BJ (cell line): Measurements from ENCODE around the gene CERS6. TPM values are rescaled to one million over a fixed set of nuclear protein-coding genes. Genes with fewer than 3 reads are reported as not detected.

Source experiments
- CTCF ChIA-PET: fragments of 350-600 bp; formaldehyde crosslinking; extraction: SDS; loops from one replicate; lab custom pipeline; 2021; ENCODE audit warnings: antibody characterized with exemption, inconsistent platforms; lab: Yijun Ruan, JAX
- POLR2A ChIA-PET: fragments of 300-600 bp; sonication (Branson Sonifier 250); formaldehyde crosslinking; extraction: SDS; loops from one replicate; lab custom pipeline; 2021; ENCODE audit warnings: antibody characterized with exemption; lab: Charles Lee
- DNase-seq: peaks from one replicate; pipeline ENCODE4 v3.0.0-alpha.2; 2011; ENCODE audit warnings: low read depth
- H3K27me3 ChIP-seq: 2 replicates; pipeline ENCODE4 v1.6.0; 2011; ENCODE audit warnings: low read length; ENCODE audit not compliant: control insufficient read depth, insufficient read depth
- H3K36me3 ChIP-seq: 2 replicates; pipeline ENCODE4 v1.5.1; 2011; ENCODE audit warnings: low read length; ENCODE audit not compliant: control insufficient read depth, insufficient read depth
- H3K4me3 ChIP-seq: 2 replicates; pipeline ENCODE4 v1.5.1; 2011; ENCODE audit warnings: low read depth, mild to moderate bottlenecking, control low read depth, low read length
- polyA plus RNA-seq: library from polyadenylated mRNA; depleted of rRNA; stranded (reverse); fragments of >200 nt; gene quantifications from 2 replicates; pipeline ENCODE4 v1.2.3, GENCODE V29; 2011
- TF ChIP-seq, protein P1 (sequence below): IDR thresholded peaks from 2 replicates; pipeline ENCODE4 v1.5.1; 2011; ENCODE audit warnings: low read depth, mild to moderate bottlenecking, control low read depth, inconsistent platforms, low read length, moderate library complexity; ENCODE audit not compliant: insufficient read depth

The CERS6 gene
- polyA plus RNA-seq, 1 experiment = 1.6 TPM

DNA sequence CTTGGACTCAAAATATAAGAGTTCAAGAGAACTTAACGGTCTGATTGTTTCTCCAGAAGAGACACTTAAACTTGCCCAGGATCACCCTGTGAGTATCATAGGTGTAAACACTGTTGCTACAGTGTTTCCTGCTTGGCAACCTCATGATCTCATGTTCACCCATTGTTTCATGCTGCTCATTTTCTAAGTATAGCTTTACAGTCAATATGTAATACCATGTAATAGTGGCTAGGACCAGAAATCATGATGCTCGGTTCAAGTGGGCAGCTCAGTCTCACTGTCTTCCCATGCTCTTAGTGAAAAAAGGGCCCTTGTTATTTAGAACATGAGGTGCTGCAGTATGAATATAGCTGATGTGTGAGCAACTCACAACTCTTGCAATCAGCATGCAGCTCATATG is 157.5 kb downstream of the CERS6 start:
- DNase-seq = no peak
- ChIA-PET CTCF (no interaction called here), POLR2A (no interaction called here)
- Histone ChIP-seq H3K36me3 (no peaks in the 10 kb centered on the region), H3K4me3 (no peak overlapping the region), H3K27me3 (no peaks in the 10 kb centered on the region)
- TF ChIP-seq, protein P1, sequence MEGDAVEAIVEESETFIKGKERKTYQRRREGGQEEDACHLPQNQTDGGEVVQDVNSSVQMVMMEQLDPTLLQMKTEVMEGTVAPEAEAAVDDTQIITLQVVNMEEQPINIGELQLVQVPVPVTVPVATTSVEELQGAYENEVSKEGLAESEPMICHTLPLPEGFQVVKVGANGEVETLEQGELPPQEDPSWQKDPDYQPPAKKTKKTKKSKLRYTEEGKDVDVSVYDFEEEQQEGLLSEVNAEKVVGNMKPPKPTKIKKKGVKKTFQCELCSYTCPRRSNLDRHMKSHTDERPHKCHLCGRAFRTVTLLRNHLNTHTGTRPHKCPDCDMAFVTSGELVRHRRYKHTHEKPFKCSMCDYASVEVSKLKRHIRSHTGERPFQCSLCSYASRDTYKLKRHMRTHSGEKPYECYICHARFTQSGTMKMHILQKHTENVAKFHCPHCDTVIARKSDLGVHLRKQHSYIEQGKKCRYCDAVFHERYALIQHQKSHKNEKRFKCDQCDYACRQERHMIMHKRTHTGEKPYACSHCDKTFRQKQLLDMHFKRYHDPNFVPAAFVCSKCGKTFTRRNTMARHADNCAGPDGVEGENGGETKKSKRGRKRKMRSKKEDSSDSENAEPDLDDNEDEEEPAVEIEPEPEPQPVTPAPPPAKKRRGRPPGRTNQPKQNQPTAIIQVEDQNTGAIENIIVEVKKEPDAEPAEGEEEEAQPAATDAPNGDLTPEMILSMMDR = no peak

- POLR2A ChIA-PET = interaction anchor here (0.7 kb wide), 1 partner anchor 122 kb away, joined by 4 read pairs; no protein-coding TSS in a partner anchor
- H3K27me3 ChIP-seq = no peaks in the 10 kb centered on the region
- TF ChIP-seq, protein P1 = no peak
- H3K4me3 ChIP-seq = no peak overlapping the region
- no peaks in the 10 kb centered on the region for H3K36me3 ChIP-seq
- CTCF ChIA-PET = interaction anchor here (1.1 to 1.3 kb wide), 3 partner anchors 11 to 73 kb away, joined by 3 to 6 read pairs (median 4); no protein-coding TSS in a partner anchor
- DNase-seq = no peak
These were observed 158.3 kb downstream of the CERS6 start for GRCh38 chr2:168614172-168615018.

DNA sequence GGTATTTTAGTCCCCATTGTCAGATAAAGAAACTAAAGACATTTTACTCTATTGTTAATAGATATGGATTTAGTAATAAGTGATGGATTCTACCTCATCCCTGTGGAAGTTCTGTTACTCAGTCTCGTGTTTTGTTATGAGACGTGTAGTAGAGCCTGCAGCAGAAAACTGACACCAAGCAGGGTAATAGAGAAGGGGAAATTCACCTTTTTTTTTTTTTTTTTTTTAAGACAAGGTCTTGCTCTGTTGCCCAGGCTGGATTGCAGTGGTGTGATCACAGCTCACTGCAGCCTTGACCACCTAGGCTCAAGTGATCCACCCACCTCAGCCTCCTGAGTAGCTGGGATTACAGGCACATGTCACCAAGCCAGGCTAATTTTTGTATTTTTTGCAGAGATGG is 164.5 kb downstream of the CERS6 start:
- no peak overlapping the region for H3K4me3 ChIP-seq
- ChIA-PET POLR2A (no interaction called here), CTCF (no interaction called here)
- no peak for DNase-seq
- TF ChIP-seq, protein P1 = no peak
- no peaks in the 10 kb centered on the region for H3K27me3 ChIP-seq
- H3K36me3 ChIP-seq = no peaks in the 10 kb centered on the region

GRCh38 chr2:168622559-168622958 is 166.5 kb downstream of the CERS6 start:
- no peak for DNase-seq
- Histone ChIP-seq H3K4me3 (no peak overlapping the region), H3K27me3 (no peaks in the 10 kb centered on the region), H3K36me3 (no peaks in the 10 kb centered on the region)
- POLR2A ChIA-PET = no interaction called here
- TF ChIP-seq, protein P1 = no peak
- CTCF ChIA-PET = interaction anchor here (0.7 to 1.5 kb wide), 4 partner anchors 11 to 92 kb away, joined by 3 to 4 read pairs (median 4); no protein-coding TSS in a partner anchor

DNA sequence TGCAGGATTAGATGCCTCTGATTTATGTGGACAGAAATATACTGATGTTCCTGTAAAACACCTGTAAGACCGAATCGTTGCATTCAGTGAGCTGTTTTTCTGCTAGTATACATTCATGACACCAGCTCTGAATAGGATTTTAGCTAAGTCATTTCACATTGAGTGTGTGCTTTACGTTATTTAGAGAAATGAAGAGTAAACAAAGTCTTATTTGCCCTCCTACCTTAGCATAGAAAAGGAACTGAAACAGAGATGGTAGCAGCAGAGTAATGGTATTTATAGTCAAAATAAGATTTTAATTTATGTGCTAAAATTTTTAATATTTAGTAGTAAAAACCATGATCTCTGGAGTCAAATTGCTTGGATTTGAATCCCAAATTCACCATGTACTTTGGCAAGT is 168.0 kb downstream of the CERS6 start:
- ChIA-PET POLR2A (no interaction called here), CTCF (interaction anchor here (1.5 kb wide), 1 partner anchor 20 kb away, joined by 4 read pairs; no protein-coding TSS in a partner anchor)
- H3K27me3 ChIP-seq = no peaks in the 10 kb centered on the region
- TF ChIP-seq, protein P1 = no peak
- no peaks in the 10 kb centered on the region for H3K36me3 ChIP-seq
- DNase-seq = no peak
- no peak overlapping the region for H3K4me3 ChIP-seq
